Stomach (tissue), 9 donors: ENCODE measurements around the gene LPGAT1. TPM values are rescaled to one million over a fixed set of nuclear protein-coding genes. Genes with fewer than 3 reads are reported as not detected.

Experiments
- DNase-seq, 2 donors: peaks; one replicate each; pipeline versions ENCODE4 v3.0.0 to v3.0.0-alpha.2; 2013 to 2019
- H3K27ac ChIP-seq, 5 donors: fragments of 200-600 bp in 4 of 5; sonication (generic) in 4 of 5; one replicate each; pipeline ENCODE4 v1.5.1; 2013 to 2019; ENCODE audit warnings: mild to moderate bottlenecking in 1 of 5, moderate library complexity in 1 of 5
- H3K27me3 ChIP-seq, 3 donors: fragments of 200-600 bp; sonication (generic); one replicate each; pipeline ENCODE4 v1.5.1; 2017 to 2019; ENCODE audit warnings: mixed run types in 1 of 3
- H3K36me3 ChIP-seq, 4 donors: fragments of 200-600 bp; sonication (generic); 1 replicate in 3 of 4; 2 replicates in 1 of 4; pipeline ENCODE4 v1.5.1; 2016 to 2019
- H3K4me1 ChIP-seq, 4 donors: fragments of 200-600 bp; sonication (generic); one replicate each; pipeline ENCODE4 v1.5.1; 2016 to 2019
- H3K4me3 ChIP-seq, 4 donors: fragments of 200-600 bp; sonication (generic) in 3 of 4; one replicate each; pipeline ENCODE4 v1.5.1; 2016 to 2019; ENCODE audit warnings: mild to moderate bottlenecking in 1 of 4
- H3K9me3 ChIP-seq, 4 donors: fragments of 200-600 bp; sonication (generic); one replicate each; pipeline ENCODE4 v1.5.1; 2016 to 2019
- CTCF ChIP-seq, 7 experiments: fragments of 450-650 bp in 4 of 7; fragments of 200-600 bp in 3 of 7; sonication (generic) in 3 of 7; IDR thresholded peaks; one replicate each; pipeline ENCODE4 v1.5.1; 2016 to 2019; ENCODE audit warnings: antibody characterized with exemption in 7 of 7, control low read depth in 2 of 7, mild to moderate bottlenecking in 1 of 7
- EP300 ChIP-seq: sonication (generic); formaldehyde crosslinking; IDR thresholded peaks from one replicate; pipeline ENCODE4 v1.6.1; 2017; ENCODE audit warnings: antibody characterized with exemption
- POLR2A ChIP-seq, 4 donors: fragments of 450-650 bp; IDR thresholded peaks; one replicate each; pipeline ENCODE4 v1.6.1; 2016; ENCODE audit warnings: antibody characterized with exemption in 4 of 4, control low read depth in 2 of 4, mild to moderate bottlenecking in 1 of 4, moderate library complexity in 1 of 4
- POLR2AphosphoS5 ChIP-seq, 3 donors: sonication (generic); formaldehyde crosslinking; IDR thresholded peaks; one replicate each; pipeline ENCODE4 v1.6.1; 2016; ENCODE audit warnings: antibody characterized with exemption in 3 of 3
- WGBS, 5 donors: extraction: QIAGEN DNeasy Blood & Tissue Kit in 3 of 5; methylation state at CpG; one replicate each; pipeline versions ENCODE4 v1.1.5 to v1.1.7; 2013 to 2018; 5-methylcytosine and 5-hydroxymethylcytosine counted together
- intact Hi-C: fragments of 100-400 bp; cut with DNase I; formaldehyde crosslinking; loops from one replicate; pipeline ENCODE4 v1.15.1; 2023; ENCODE audit warnings: low total_unique reads
- polyA plus RNA-seq, 3 donors: library from polyadenylated mRNA; stranded (reverse); fragments of 200-250 nt; gene quantifications; one replicate each; pipeline ENCODE4 v1.2.3, GENCODE V29; 2013
- total RNA-seq, 5 donors: library from RNA; depleted of rRNA; stranded (reverse); fragments of >200 nt; gene quantifications; one replicate each; pipeline versions ENCODE4 v1.1.0 to v1.2.3, GENCODE V29; 2014 to 2016
- donor health status: healthy with polysubstance abuse.
- donor health status: Bipolar disorder and iron deficiency.
- donor health status: healthy.

The LPGAT1 gene
- total and polyA plus RNA-seq, 8 donors = 2.9 to 59.3 (median 5.1) TPM

GRCh38 chr1:211708006-211708405 is 122.6 kb downstream of the LPGAT1 start:
- intact Hi-C loops = loop anchor here (10.0 kb wide), 1 partner anchor 117 kb away; no protein-coding TSS in a partner anchor
- Histone ChIP-seq H3K27me3 (no peaks in the 10 kb centered on the region), H3K9me3 (no peaks in the 10 kb centered on the region), H3K36me3 (no peaks in the 10 kb centered on the region), H3K4me1 (peaks cover 0 to 6% (median 0%) of the 10 kb centered on the region in 4 donors), H3K27ac (no peak overlapping the region), H3K4me3 (no peak overlapping the region)
- 87 to 92% (median 91%) methylated on average over 6 of the region's 6 CpGs for WGBS, 5 donors
- TF ChIP-seq EP300 = no peak
- TF ChIP-seq POLR2AphosphoS5 (IDR thresholded peaks at IDR 0.05) = no peak
- TF ChIP-seq CTCF (IDR thresholded peaks at IDR 0.05) = no peak
- no peak for TF ChIP-seq POLR2A (IDR thresholded peaks at IDR 0.05)
- no peak for DNase-seq

DNA sequence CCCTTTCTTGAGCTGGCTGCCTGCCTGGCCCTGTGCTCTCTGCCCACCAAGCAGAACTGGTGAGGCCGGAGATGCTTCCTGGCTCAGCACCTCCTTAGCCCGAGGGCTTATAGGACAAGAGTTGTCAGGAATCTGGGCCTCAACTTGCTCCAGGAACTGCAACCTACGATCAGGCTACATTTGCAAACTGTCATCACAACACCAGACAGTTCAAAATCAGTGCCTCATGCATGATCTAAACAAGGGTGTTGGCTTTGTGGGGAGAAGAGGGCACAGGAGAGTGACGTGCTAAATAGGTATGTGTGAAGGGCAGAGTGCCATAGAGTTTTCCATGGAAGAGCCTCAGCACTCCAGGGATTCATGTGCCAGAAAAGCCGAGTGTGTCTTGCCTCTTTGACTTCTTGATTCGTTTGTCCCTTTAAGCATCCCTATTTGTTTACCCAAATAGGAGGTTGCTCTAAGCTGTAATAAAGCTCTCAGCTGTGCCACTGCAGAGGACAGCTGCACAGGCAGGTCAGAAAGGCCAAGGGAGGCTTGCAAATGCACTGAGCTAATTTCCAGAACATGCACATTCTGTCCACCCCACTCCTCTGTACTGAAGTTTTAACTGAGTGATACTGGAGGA is 125.0 kb downstream of the LPGAT1 start:
- H3K27me3 ChIP-seq = no peaks in the 10 kb centered on the region
- no peak overlapping the region for H3K27ac ChIP-seq
- no peaks in the 10 kb centered on the region for H3K9me3 ChIP-seq
- no peaks in the 10 kb centered on the region for H3K36me3 ChIP-seq
- DNase-seq = no peak
- 44 to 60% (median 51%) methylated on average over 6 of the region's 6 CpGs for WGBS, 5 donors
- H3K4me3 ChIP-seq = no peak overlapping the region
- TF ChIP-seq POLR2AphosphoS5 (IDR thresholded peaks at IDR 0.05) = no peak
- TF ChIP-seq POLR2A (IDR thresholded peaks at IDR 0.05) = no peak
- no peak for TF ChIP-seq CTCF (IDR thresholded peaks at IDR 0.05)
- TF ChIP-seq EP300 = no peak
- H3K4me1 ChIP-seq = peaks cover 0 to 6% (median 0%) of the 10 kb centered on the region in 4 donors
- intact Hi-C loops = loop anchor here (10.0 kb wide), 1 partner anchor 119 kb away; no protein-coding TSS in a partner anchor

DNA sequence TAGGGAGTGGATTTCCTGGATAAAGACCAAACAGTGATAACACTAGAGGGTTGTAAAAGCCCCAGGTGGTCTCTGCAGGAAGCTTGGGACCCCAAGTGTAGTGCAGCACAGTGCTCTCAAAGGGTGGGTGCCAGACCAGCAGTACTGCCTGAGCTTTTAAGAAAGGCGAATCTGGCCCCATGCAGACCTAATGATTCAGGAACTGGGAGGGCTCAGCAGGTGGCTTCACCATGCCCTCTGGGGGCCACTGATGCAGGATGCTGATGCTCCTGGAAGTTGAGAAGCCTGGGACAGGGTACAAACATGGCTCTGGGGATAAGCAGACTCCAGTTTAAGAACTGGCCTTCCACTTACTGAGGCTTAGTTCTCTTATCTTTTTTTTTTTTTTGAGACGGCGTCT is 126.0 kb downstream of the LPGAT1 start:
- intact Hi-C loops = loop anchor here (10.0 kb wide), 1 partner anchor 120 kb away; no protein-coding TSS in a partner anchor

More for the DNA sequence above, 126.0 kb downstream of the LPGAT1 start:
- Histone ChIP-seq H3K27ac (no peak overlapping the region), H3K27me3 (no peaks in the 10 kb centered on the region), H3K4me1 (peaks cover 0 to 6% (median 0%) of the 10 kb centered on the region in 4 donors), H3K36me3 (no peaks in the 10 kb centered on the region), H3K9me3 (no peaks in the 10 kb centered on the region), H3K4me3 (no peak overlapping the region)
- TF ChIP-seq POLR2AphosphoS5 (IDR thresholded peaks at IDR 0.05) (no peak), EP300 (no peak), POLR2A (IDR thresholded peaks at IDR 0.05) (no peak), CTCF (IDR thresholded peaks at IDR 0.05) (no peak)
- DNase-seq = no peak
- 88 to 96% (median 93%) methylated on average over 3 of the region's 3 CpGs for WGBS, 5 donors
